Glutamatergic neuron (in vitro differentiated cells): ENCODE results near the gene NCAPD3. TPM values are rescaled to one million over a fixed set of nuclear protein-coding genes. Genes with fewer than 3 reads are reported as not detected.

ENCODE experiments used
- DNase-seq: peaks from one replicate; pipeline ENCODE4 v3.0.0; 2022
- H3K27ac Mint-ChIP-seq: one replicate; pipeline ENCODE4 v1.8.0; 2020; ENCODE audit warnings: mild to moderate bottlenecking, mixed read lengths, inconsistent platforms; ENCODE audit not compliant: unreplicated experiment
- H3K27me3 Mint-ChIP-seq: one replicate; pipeline ENCODE4 v1.8.0; 2020; ENCODE audit warnings: mild to moderate bottlenecking, moderate library complexity, mixed read lengths, inconsistent platforms; ENCODE audit not compliant: unreplicated experiment
- H3K36me3 Mint-ChIP-seq: one replicate; pipeline ENCODE4 v1.8.0; 2020; ENCODE audit warnings: mild to moderate bottlenecking, mixed read lengths, inconsistent platforms; ENCODE audit not compliant: unreplicated experiment
- H3K4me1 Mint-ChIP-seq: one replicate; pipeline ENCODE4 v1.8.0; 2020; ENCODE audit warnings: mild to moderate bottlenecking, low read depth, mixed read lengths, inconsistent platforms; ENCODE audit not compliant: unreplicated experiment
- H3K4me3 Mint-ChIP-seq: one replicate; pipeline ENCODE4 v1.8.0; 2020; ENCODE audit warnings: mild to moderate bottlenecking, mixed read lengths, inconsistent platforms; ENCODE audit not compliant: unreplicated experiment
- H3K9me3 Mint-ChIP-seq: one replicate; pipeline ENCODE4 v1.8.0; 2020; ENCODE audit warnings: mild to moderate bottlenecking, moderate library complexity, mixed read lengths, inconsistent platforms; ENCODE audit not compliant: unreplicated experiment
- CTCF ChIP-seq: fragments of 200-600 bp; sonication (generic); IDR thresholded peaks from one replicate; pipeline ENCODE4 v1.5.0; 2021; ENCODE audit not compliant: partially characterized antibody, unreplicated experiment
- total RNA-seq: library from RNA; stranded (reverse); fragmentation: NEBNext Ultra II Directional; extraction: Animal tissue kit (Norgen Biotek cat#: 25700); gene quantifications from one replicate; pipeline ENCODE4 v1.2.1, GENCODE V29; 2021; ENCODE audit not compliant: unreplicated experiment

NCAPD3 gene
- total RNA-seq, 1 donor from 2014 or later = 20.3 TPM

DNA sequence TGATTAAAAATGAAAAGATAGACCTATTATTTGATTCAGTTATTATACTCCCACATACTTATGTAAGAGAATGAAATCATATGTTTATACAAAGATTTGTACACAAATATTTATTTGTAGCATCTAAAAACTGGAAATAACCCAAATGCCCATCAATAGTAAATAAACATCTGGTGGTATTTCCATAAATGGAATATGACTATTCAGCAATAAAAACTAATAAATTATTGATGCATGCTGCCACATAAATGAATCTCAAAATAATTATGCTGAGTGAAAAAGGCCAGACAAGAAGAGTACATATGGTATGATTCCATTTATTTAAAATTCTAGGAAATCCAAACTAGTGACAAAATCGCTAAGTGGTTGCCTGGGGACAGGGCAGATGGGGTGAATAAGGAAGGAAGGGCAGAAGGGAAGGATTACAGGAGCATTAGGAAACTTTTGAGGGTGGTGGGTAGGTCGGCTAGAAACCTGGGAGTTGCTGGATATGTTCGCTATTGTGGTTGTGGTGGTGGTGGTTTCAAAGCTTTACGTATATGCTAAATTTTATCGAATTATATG is 113.4 kb downstream of the NCAPD3 start:
- Mint-ChIP-seq H3K4me1 (peaks cover 4% of the 10 kb centered on the region), H3K4me3 (peak overlapping the region; percentile 32), H3K27ac (peak overlapping the region; percentile 43), H3K9me3 (peaks cover 14% of the 10 kb centered on the region), H3K36me3 (peaks cover 24% of the 10 kb centered on the region), H3K27me3 (peaks cover 5% of the 10 kb centered on the region)
- no peak for TF ChIP-seq CTCF
- DNase-seq = no peak

Other genes with a start within 250 kb of the NCAPD3 start
- 101 TPM for gene JAM3, start 154.9 kb downstream of the NCAPD3 start, total RNA-seq
- gene VPS26B, start 704 bp upstream of the NCAPD3 start, total RNA-seq = 63.6 TPM
- 35.9 TPM for gene THYN1, start 29.4 kb upstream of the NCAPD3 start, total RNA-seq
- 48.0 TPM for gene ACAD8, start 29.6 kb upstream of the NCAPD3 start, total RNA-seq
- gene GLB1L3, start 52.4 kb upstream of the NCAPD3 start, total RNA-seq = 0.83 TPM
- gene GLB1L2, start 108.0 kb upstream of the NCAPD3 start, total RNA-seq = 1.0 TPM
- gene B3GAT1, start 188.3 kb upstream of the NCAPD3 start, total RNA-seq = 240 TPM